Panc1 (cell line): Measurements from ENCODE around the gene ARSG. TPM values are rescaled to one million over a fixed set of nuclear protein-coding genes. Genes with fewer than 3 reads are reported as not detected.
"Not testable (repeated sequence)": the region's sequence is repeated elsewhere in the genome, so short reads cannot be mapped to it uniquely, and the experiment has no call there.

ENCODE experiments used
- ATAC-seq: fragments of 200-7000 bp; cut with Tn5 transposase; 2 replicates; pipeline ENCODE4 v1.9.1; 2020; ENCODE audit warnings: mild to moderate bottlenecking, moderate library complexity
- BruUV-seq: library from RNA; stranded (reverse); fragments of 400-500 nt; replicated peaks from 2 replicates; lab custom pipeline; 2021; lab: Mats Ljungman, UMichigan
- CTCF ChIA-PET: fragments of 300-600 bp; sonication (Branson Sonifier 250); formaldehyde crosslinking; loops from one replicate; lab custom pipeline; 2022; ENCODE audit warnings: antibody characterized with exemption; lab: Charles Lee
- POLR2A ChIA-PET: fragments of 300-600 bp; sonication (Branson Sonifier 250); formaldehyde crosslinking; loops from one replicate; lab custom pipeline; 2022; ENCODE audit warnings: antibody characterized with exemption; lab: Charles Lee
- DNase-seq: peaks from one replicate; pipeline ENCODE4 v3.0.0-alpha.2; 2010; ENCODE audit warnings: low read depth, low spot score
- H3K27ac ChIP-seq: 2 replicates; pipeline ENCODE4 v1.5.1; 2011; ENCODE audit warnings: mild to moderate bottlenecking, low read length, inconsistent platforms
- H3K27me3 ChIP-seq: fragments of 200-500 bp; sonication (Bioruptor generic); 2 replicates; pipeline ENCODE4 v1.6.0; 2014; ENCODE audit warnings: low read length, inconsistent platforms; ENCODE audit not compliant: control insufficient read depth, insufficient read depth
- H3K36me3 ChIP-seq: fragments of 200-500 bp; sonication (Bioruptor generic); 2 replicates; pipeline ENCODE4 v1.5.1; 2014; ENCODE audit warnings: inconsistent platforms, mild to moderate bottlenecking, low read length, moderate library complexity; ENCODE audit not compliant: control insufficient read depth, insufficient read depth
- H3K4me1 ChIP-seq: 2 replicates; pipeline ENCODE4 v1.5.1; 2011; ENCODE audit warnings: inconsistent platforms, mild to moderate bottlenecking, low read length, moderate library complexity; ENCODE audit not compliant: control insufficient read depth, insufficient read depth
- H3K4me3 ChIP-seq, 2 experiments: 2 replicates each; pipeline ENCODE4 v1.5.1; 2011 to 2012; ENCODE audit warnings: low read depth in 2 of 2, low read length in 2 of 2, mild to moderate bottlenecking in 2 of 2, inconsistent platforms in 1 of 2, moderate library complexity in 1 of 2
- H3K9me3 ChIP-seq: fragments of 200-500 bp; sonication (Bioruptor generic); 2 replicates; pipeline ENCODE4 v1.5.1; 2014; ENCODE audit warnings: low read depth, mild to moderate bottlenecking, inconsistent platforms, low read length, moderate library complexity; ENCODE audit not compliant: control insufficient read depth, insufficient read depth
- CTCF ChIP-seq: fragments of 450-650 bp; IDR thresholded peaks from 2 replicates; pipeline ENCODE4 v1.5.1; 2017; ENCODE audit warnings: mild to moderate bottlenecking
- POLR2AphosphoS5 ChIP-seq: IDR thresholded peaks from 2 replicates; pipeline ENCODE4 v1.6.1; 2012; ENCODE audit warnings: mild to moderate bottlenecking, low read depth, low read length, moderate library complexity
- SIN3A ChIP-seq: IDR thresholded peaks from 2 replicates; pipeline ENCODE4 v1.6.1; 2012; ENCODE audit warnings: low read depth, mild to moderate bottlenecking, low read length, moderate library complexity, borderline replicate concordance; ENCODE audit not compliant: insufficient read depth
- TCF7L2 ChIP-seq: IDR thresholded peaks from 2 replicates; pipeline ENCODE4 v1.6.1; 2011; ENCODE audit warnings: mild to moderate bottlenecking, low read depth, low read length, inconsistent platforms
- in situ Hi-C: cut with HindIII; loops from 2 replicates; pipeline ENCODE4 v1.10.0; 2016; ENCODE audit warnings: low sequenced_read_pairs, low pct_unique_long_range_greater_than_20kb
- intact Hi-C: fragments of 100-400 bp; cut with micrococcal nuclease; formaldehyde crosslinking; loops from one replicate; pipeline ENCODE4 v1.10.0; 2022; ENCODE audit not compliant: unreplicated experiment
- total RNA-seq: library from RNA; stranded (reverse); gene quantifications from one replicate; pipeline ENCODE4 v1.2.1, GENCODE V29; 2021; ENCODE audit not compliant: unreplicated experiment
- TF ChIP-seq, protein P1 (sequence below), 2 experiments: IDR thresholded peaks; 2 replicates each; pipeline ENCODE4 v1.6.1; 2011 to 2012; ENCODE audit warnings: low read depth in 2 of 2, control low read depth in 1 of 2, low read length in 1 of 2, mild to moderate bottlenecking in 1 of 2, moderate library complexity in 1 of 2; ENCODE audit not compliant: insufficient read depth in 1 of 2

ARSG gene
- total RNA-seq, 1 experiment from 2014 or later, result 2.3 TPM

GRCh38 chr17:68255151-68255550 lies 36.1 kb upstream of the ARSG start:
- no peak overlapping the region for H3K27ac ChIP-seq
- in situ Hi-C loops (no loop called here), intact Hi-C loops (no loop called here)
- no peaks in the 10 kb centered on the region for H3K27me3 ChIP-seq
- DNase-seq (no peak), ATAC-seq (no peak)
- BruUV-seq, result no TSS peak
- H3K4me3 ChIP-seq, result no peak overlapping the region
- ChIA-PET CTCF (no interaction called here), POLR2A (no interaction called here)
- H3K9me3 ChIP-seq, result no peaks in the 10 kb centered on the region
- TF ChIP-seq SIN3A (no peak), CTCF (no peak), TCF7L2 (no peak), POLR2AphosphoS5 (no peak)
- TF ChIP-seq, protein P1, sequence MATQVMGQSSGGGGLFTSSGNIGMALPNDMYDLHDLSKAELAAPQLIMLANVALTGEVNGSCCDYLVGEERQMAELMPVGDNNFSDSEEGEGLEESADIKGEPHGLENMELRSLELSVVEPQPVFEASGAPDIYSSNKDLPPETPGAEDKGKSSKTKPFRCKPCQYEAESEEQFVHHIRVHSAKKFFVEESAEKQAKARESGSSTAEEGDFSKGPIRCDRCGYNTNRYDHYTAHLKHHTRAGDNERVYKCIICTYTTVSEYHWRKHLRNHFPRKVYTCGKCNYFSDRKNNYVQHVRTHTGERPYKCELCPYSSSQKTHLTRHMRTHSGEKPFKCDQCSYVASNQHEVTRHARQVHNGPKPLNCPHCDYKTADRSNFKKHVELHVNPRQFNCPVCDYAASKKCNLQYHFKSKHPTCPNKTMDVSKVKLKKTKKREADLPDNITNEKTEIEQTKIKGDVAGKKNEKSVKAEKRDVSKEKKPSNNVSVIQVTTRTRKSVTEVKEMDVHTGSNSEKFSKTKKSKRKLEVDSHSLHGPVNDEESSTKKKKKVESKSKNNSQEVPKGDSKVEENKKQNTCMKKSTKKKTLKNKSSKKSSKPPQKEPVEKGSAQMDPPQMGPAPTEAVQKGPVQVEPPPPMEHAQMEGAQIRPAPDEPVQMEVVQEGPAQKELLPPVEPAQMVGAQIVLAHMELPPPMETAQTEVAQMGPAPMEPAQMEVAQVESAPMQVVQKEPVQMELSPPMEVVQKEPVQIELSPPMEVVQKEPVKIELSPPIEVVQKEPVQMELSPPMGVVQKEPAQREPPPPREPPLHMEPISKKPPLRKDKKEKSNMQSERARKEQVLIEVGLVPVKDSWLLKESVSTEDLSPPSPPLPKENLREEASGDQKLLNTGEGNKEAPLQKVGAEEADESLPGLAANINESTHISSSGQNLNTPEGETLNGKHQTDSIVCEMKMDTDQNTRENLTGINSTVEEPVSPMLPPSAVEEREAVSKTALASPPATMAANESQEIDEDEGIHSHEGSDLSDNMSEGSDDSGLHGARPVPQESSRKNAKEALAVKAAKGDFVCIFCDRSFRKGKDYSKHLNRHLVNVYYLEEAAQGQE (IDR thresholded peaks at IDR 0.05; ENCODE audit: insufficient read depth in 1 of 2, low read depth in 2 of 2, low read length in 1 of 2), result no peak
- no peaks in the 10 kb centered on the region; the same call in 1 of the 2 replicates for H3K4me1 ChIP-seq
- H3K36me3 ChIP-seq, result peaks cover 2% of the 10 kb centered on the region; the same call in 1 of the 2 replicates

GRCh38 chr17:68255731-68256538 lies 35.4 kb upstream of the ARSG start:
- Histone ChIP-seq H3K36me3 (peaks cover 2% of the 10 kb centered on the region; the same call in 1 of the 2 replicates), H3K9me3 (no peaks in the 10 kb centered on the region), H3K27ac (no peak overlapping the region), H3K4me3 (no peak overlapping the region), H3K27me3 (no peaks in the 10 kb centered on the region), H3K4me1 (no peaks in the 10 kb centered on the region; the same call in 1 of the 2 replicates)
- TF ChIP-seq SIN3A, result no peak
- TF ChIP-seq TCF7L2, result no peak
- TF ChIP-seq, protein P1 (IDR thresholded peaks at IDR 0.05; ENCODE audit: insufficient read depth in 1 of 2, low read depth in 2 of 2, low read length in 1 of 2), result no peak
- intact Hi-C loops, result no loop called here
- DNase-seq (no peak), ATAC-seq (no peak)
- BruUV-seq, result no TSS peak
- in situ Hi-C loops, result no loop called here
- CTCF ChIA-PET, result no interaction called here
- POLR2A ChIA-PET, result no interaction called here

DNA sequence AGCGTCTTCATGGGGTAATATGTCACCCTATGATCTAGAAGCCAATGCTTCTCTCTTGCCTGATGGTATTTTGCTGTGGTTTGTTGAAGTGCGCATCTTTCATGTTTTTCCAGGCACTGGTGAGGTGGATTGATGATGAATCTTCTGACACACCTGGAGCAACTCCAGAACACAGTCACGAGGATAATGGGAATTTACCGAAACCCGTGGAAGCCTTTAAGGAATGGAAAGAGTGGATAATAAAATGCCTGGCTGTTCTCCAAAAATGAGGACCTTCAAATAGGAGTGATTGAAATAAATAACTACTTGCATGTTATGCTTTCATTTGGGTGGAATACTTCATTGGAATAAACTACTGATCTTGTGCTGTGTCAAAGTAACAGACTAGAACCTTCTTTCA lies 34.6 kb upstream of the ARSG start:
- H3K36me3 ChIP-seq, H3K27ac ChIP-seq, DNase-seq: not testable (repeated sequence)

More for the DNA sequence above, 34.6 kb upstream of the ARSG start:
- BruUV-seq, POLR2A ChIA-PET, in situ Hi-C loops, H3K4me1 ChIP-seq, intact Hi-C loops, H3K27me3 ChIP-seq, H3K4me3 ChIP-seq, ATAC-seq, CTCF ChIA-PET, H3K9me3 ChIP-seq: not testable (repeated sequence)
